H9 (cell line): ENCODE results near the gene ZBTB12. TPM values are rescaled to one million over a fixed set of nuclear protein-coding genes. Genes with fewer than 3 reads are reported as not detected.

Experiments
- DNase-seq: peaks from one replicate; pipeline ENCODE4 v3.0.0-alpha.2; 2017
- H2AFZ ChIP-seq: one replicate; pipeline ENCODE4 v1.6.1; 2013; ENCODE audit warnings: mild to moderate bottlenecking, low read length, control low read depth, moderate library complexity
- H2AK5ac ChIP-seq: 2 replicates; pipeline ENCODE4 v1.6.1; 2013; ENCODE audit warnings: low read length, control low read depth, mixed read lengths; ENCODE audit not compliant: insufficient read length
- H2BK120ac ChIP-seq: one replicate; pipeline ENCODE4 v1.6.1; 2013; ENCODE audit warnings: low read depth, mild to moderate bottlenecking, low read length, control low read depth, inconsistent platforms; ENCODE audit not compliant: poor library complexity, severe bottlenecking
- H2BK12ac ChIP-seq: 2 replicates; pipeline ENCODE4 v1.6.1; 2013; ENCODE audit warnings: low read length, control low read depth, mixed read lengths, low read depth; ENCODE audit not compliant: insufficient read length
- H2BK15ac ChIP-seq: 2 replicates; pipeline ENCODE4 v1.6.1; 2013; ENCODE audit warnings: low read depth, low read length, control low read depth
- H2BK20ac ChIP-seq: one replicate; pipeline ENCODE4 v1.6.1; 2013; ENCODE audit warnings: low read depth, mild to moderate bottlenecking, low read length, control low read depth, inconsistent platforms; ENCODE audit not compliant: poor library complexity, severe bottlenecking
- H2BK5ac ChIP-seq: 2 replicates; pipeline ENCODE4 v1.6.1; 2013; ENCODE audit warnings: low read length, control low read depth, mixed read lengths; ENCODE audit not compliant: insufficient read length
- H3K14ac ChIP-seq: 2 replicates; pipeline ENCODE4 v1.6.1; 2013; ENCODE audit warnings: low read length, control low read depth; ENCODE audit not compliant: insufficient read depth
- H3K18ac ChIP-seq: 2 replicates; pipeline ENCODE4 v1.6.1; 2013; ENCODE audit warnings: low read depth, mild to moderate bottlenecking, mixed read lengths, low read length, control low read depth; ENCODE audit not compliant: insufficient read length
- H3K23ac ChIP-seq: 2 replicates; pipeline ENCODE4 v1.6.1; 2013; ENCODE audit warnings: low read length, control low read depth, mixed read lengths, low read depth; ENCODE audit not compliant: insufficient read length
- H3K23me2 ChIP-seq: 2 replicates; pipeline ENCODE4 v1.6.1; 2013; ENCODE audit warnings: low read depth, mild to moderate bottlenecking, mixed read lengths, low read length, control low read depth; ENCODE audit not compliant: insufficient read length, poor library complexity, severe bottlenecking
- H3K27ac ChIP-seq: 2 replicates; pipeline ENCODE4 v1.5.1; 2013; ENCODE audit warnings: low read length, control low read depth, mixed read lengths, low read depth; ENCODE audit not compliant: insufficient read length
- H3K27me3 ChIP-seq: 2 replicates; pipeline ENCODE4 v1.6.1; 2013; ENCODE audit warnings: low read length, control low read depth, inconsistent platforms; ENCODE audit not compliant: insufficient read depth
- H3K4ac ChIP-seq: 2 replicates; pipeline ENCODE4 v1.6.1; 2013; ENCODE audit warnings: low read depth, mild to moderate bottlenecking, control low read depth, inconsistent platforms, low read length, moderate library complexity
- H3K4me1 ChIP-seq: 2 replicates; pipeline ENCODE4 v1.6.1; 2013; ENCODE audit warnings: low read length, control low read depth, inconsistent platforms; ENCODE audit not compliant: insufficient read depth
- H3K4me2 ChIP-seq: 2 replicates; pipeline ENCODE4 v1.6.1; 2013; ENCODE audit warnings: low read length, control low read depth, mixed read lengths; ENCODE audit not compliant: insufficient read length, insufficient read depth
- H3K56ac ChIP-seq: 2 replicates; pipeline ENCODE4 v1.6.1; 2013; ENCODE audit warnings: low read depth, mild to moderate bottlenecking, mixed read lengths, low read length, control low read depth; ENCODE audit not compliant: insufficient read length
- H3K79me1 ChIP-seq: 2 replicates; pipeline ENCODE4 v1.6.1; 2013; ENCODE audit warnings: low read depth, mild to moderate bottlenecking, moderate library complexity, low read length, control low read depth, inconsistent platforms; ENCODE audit not compliant: insufficient read depth, poor library complexity, severe bottlenecking
- H3K79me2 ChIP-seq: 2 replicates; pipeline ENCODE4 v1.6.1; 2013; ENCODE audit warnings: low read length, control low read depth, inconsistent platforms; ENCODE audit not compliant: insufficient read depth
- H3K9ac ChIP-seq: 2 replicates; pipeline ENCODE4 v1.6.1; 2013; ENCODE audit warnings: low read length, control low read depth, mixed read lengths; ENCODE audit not compliant: insufficient read length; ENCODE audit errors: extremely low read depth
- H3K9me3 ChIP-seq: one replicate; pipeline ENCODE4 v1.6.1; 2013; ENCODE audit warnings: low read depth, low read length, inconsistent platforms; ENCODE audit not compliant: control insufficient read depth
- H3T11ph ChIP-seq: one replicate; pipeline ENCODE4 v1.6.1; 2013; ENCODE audit warnings: mild to moderate bottlenecking, low read length, control low read depth, inconsistent platforms
- H4K20me1 ChIP-seq: one replicate; pipeline ENCODE4 v1.6.1; 2013; ENCODE audit not compliant: control insufficient read depth, insufficient read length, insufficient read depth
- H4K5ac ChIP-seq: 2 replicates; pipeline ENCODE4 v1.6.1; 2013; ENCODE audit warnings: low read depth, mild to moderate bottlenecking, mixed read lengths, low read length, control low read depth; ENCODE audit not compliant: insufficient read length
- H4K8ac ChIP-seq: replicated peaks from 2 replicates; pipeline ENCODE4 v1.6.1; 2013; ENCODE audit warnings: low read length, control low read depth, mixed read lengths, low read depth; ENCODE audit not compliant: insufficient read length
- H4K91ac ChIP-seq: 2 replicates; pipeline ENCODE4 v1.6.1; 2013; ENCODE audit warnings: low read depth, mild to moderate bottlenecking, moderate library complexity, mixed read lengths, low read length, control low read depth; ENCODE audit not compliant: insufficient read length
- H3K27ac Mint-ChIP-seq, 3 experiments: 2 replicates in 2 of 3; 3 replicates in 1 of 3; pipeline ENCODE4 v1.8.0; 2020 to 2021; ENCODE audit warnings: mixed read lengths in 3 of 3, mild to moderate bottlenecking in 1 of 3, moderate library complexity in 1 of 3
- H3K27me3 Mint-ChIP-seq: 2 replicates; pipeline ENCODE4 v1.8.0; 2021; ENCODE audit warnings: low read depth, mild to moderate bottlenecking, moderate library complexity, mixed read lengths
- H3K36me3 Mint-ChIP-seq, 3 experiments: 2 replicates in 2 of 3; 3 replicates in 1 of 3; pipeline ENCODE4 v1.8.0; 2020 to 2021; ENCODE audit warnings: low read depth in 3 of 3, mixed read lengths in 3 of 3; ENCODE audit not compliant: insufficient read depth in 1 of 3
- H3K4me1 Mint-ChIP-seq, 2 experiments: 2 replicates each; pipeline ENCODE4 v1.8.0; 2020; ENCODE audit warnings: mixed read lengths in 2 of 2
- H3K4me3 Mint-ChIP-seq, 2 experiments: 2 replicates in 1 of 2; 3 replicates in 1 of 2; pipeline ENCODE4 v1.8.0; 2020 to 2021; ENCODE audit warnings: mild to moderate bottlenecking in 2 of 2, mixed read lengths in 2 of 2, moderate library complexity in 1 of 2
- H3K9me3 Mint-ChIP-seq, 2 experiments: 2 replicates in 1 of 2; 3 replicates in 1 of 2; pipeline ENCODE4 v1.8.0; 2020; ENCODE audit warnings: mild to moderate bottlenecking in 2 of 2, mixed read lengths in 2 of 2, moderate library complexity in 1 of 2
- CTCF ChIP-seq: fragments of 200-600 bp; sonication (generic); conservative IDR thresholded peaks from 3 replicates; pipeline ENCODE4 v1.8.0; 2021; ENCODE audit warnings: antibody characterized with exemption, mild to moderate bottlenecking
- WGBS: extraction: QIAGEN DNeasy Blood & Tissue Kit; methylation state at CpG from one replicate; pipeline ENCODE4 v1.1.7; 2013; ENCODE audit warnings: missing lambda C conversion rate, low lambda C conversion rate, mixed read lengths; ENCODE audit not compliant: insufficient read length; ENCODE audit errors: extremely low coverage; 5-methylcytosine and 5-hydroxymethylcytosine counted together
- total RNA-seq: library from RNA; stranded (reverse); gene quantifications from 2 replicates; pipeline ENCODE4 v1.2.1, GENCODE V29; 2021

The ZBTB12 gene
- total RNA-seq, 1 experiment from 2014 or later: 31.0 TPM

- peaks cover 12% of the 10 kb centered on the region for H3K23me2 ChIP-seq
- no peaks in the 10 kb centered on the region for H3K9me3 ChIP-seq
- H2BK12ac ChIP-seq: no peak overlapping the region
- H3K56ac ChIP-seq: no peak overlapping the region
- H2BK15ac ChIP-seq: no peak overlapping the region
- H3K27ac ChIP-seq: no peak overlapping the region
- Mint-ChIP-seq H3K9me3 (no peaks in the 10 kb centered on the region; a peak in 1 of 5 replicates), H3K36me3 (peaks cover 6 to 29% (median 17%) of the 10 kb centered on the region in 3 experiments; a peak in 6 of 7 replicates), H3K27me3 (peaks cover 2% of the 10 kb centered on the region), H3K27ac (peak overlapping the region in 2 of 3 experiments; percentile 33 to 89; a peak in 3 of 7 replicates), H3K4me1 (peaks cover 13 to 20% of the 10 kb centered on the region in 2 experiments), H3K4me3 (peak overlapping the region; percentile 84 to 98)
- no peak for TF ChIP-seq CTCF
- no peak overlapping the region for H2BK20ac ChIP-seq
- no peak overlapping the region for H2BK5ac ChIP-seq
- H4K8ac ChIP-seq: no peak overlapping the region
- no peaks in the 10 kb centered on the region for H3K4me1 ChIP-seq
- no peak overlapping the region for H2AFZ ChIP-seq
- no peak overlapping the region for H3T11ph ChIP-seq
- no peaks in the 10 kb centered on the region for H3K79me2 ChIP-seq
- no peak overlapping the region for H3K18ac ChIP-seq
- H3K4ac ChIP-seq: no peak overlapping the region
- no peak overlapping the region for H4K91ac ChIP-seq
- H2AK5ac ChIP-seq: no peak overlapping the region
- no peak overlapping the region for H2BK120ac ChIP-seq
- peak overlapping the region; percentile 80 for H3K4me2 ChIP-seq
- H3K79me1 ChIP-seq: no peaks in the 10 kb centered on the region
- no peak for DNase-seq
- H4K5ac ChIP-seq: no peak overlapping the region
- H3K9ac ChIP-seq: peak overlapping the region; percentile 57
- H3K14ac ChIP-seq: no peak overlapping the region
- no peaks in the 10 kb centered on the region for H4K20me1 ChIP-seq
- WGBS: no CpG with 5 or more reads among the region's 17 CpGs
- no peak overlapping the region for H3K23ac ChIP-seq
- H3K27me3 ChIP-seq: no peaks in the 10 kb centered on the region
Observed at GRCh38 chr6:31861919-31862343, 40.0 kb downstream of the ZBTB12 start.
